Raji (cell line): ENCODE data around the gene LDLRAD3.

Source experiments
- POLR2A ChIP-seq: IDR thresholded peaks from 2 replicates; pipeline ENCODE4 v1.6.1; 2011; ENCODE audit warnings: low read depth, low read length, control low read depth; ENCODE audit not compliant: insufficient read depth

LDLRAD3 gene, protein sequence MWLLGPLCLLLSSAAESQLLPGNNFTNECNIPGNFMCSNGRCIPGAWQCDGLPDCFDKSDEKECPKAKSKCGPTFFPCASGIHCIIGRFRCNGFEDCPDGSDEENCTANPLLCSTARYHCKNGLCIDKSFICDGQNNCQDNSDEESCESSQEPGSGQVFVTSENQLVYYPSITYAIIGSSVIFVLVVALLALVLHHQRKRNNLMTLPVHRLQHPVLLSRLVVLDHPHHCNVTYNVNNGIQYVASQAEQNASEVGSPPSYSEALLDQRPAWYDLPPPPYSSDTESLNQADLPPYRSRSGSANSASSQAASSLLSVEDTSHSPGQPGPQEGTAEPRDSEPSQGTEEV

DNA sequence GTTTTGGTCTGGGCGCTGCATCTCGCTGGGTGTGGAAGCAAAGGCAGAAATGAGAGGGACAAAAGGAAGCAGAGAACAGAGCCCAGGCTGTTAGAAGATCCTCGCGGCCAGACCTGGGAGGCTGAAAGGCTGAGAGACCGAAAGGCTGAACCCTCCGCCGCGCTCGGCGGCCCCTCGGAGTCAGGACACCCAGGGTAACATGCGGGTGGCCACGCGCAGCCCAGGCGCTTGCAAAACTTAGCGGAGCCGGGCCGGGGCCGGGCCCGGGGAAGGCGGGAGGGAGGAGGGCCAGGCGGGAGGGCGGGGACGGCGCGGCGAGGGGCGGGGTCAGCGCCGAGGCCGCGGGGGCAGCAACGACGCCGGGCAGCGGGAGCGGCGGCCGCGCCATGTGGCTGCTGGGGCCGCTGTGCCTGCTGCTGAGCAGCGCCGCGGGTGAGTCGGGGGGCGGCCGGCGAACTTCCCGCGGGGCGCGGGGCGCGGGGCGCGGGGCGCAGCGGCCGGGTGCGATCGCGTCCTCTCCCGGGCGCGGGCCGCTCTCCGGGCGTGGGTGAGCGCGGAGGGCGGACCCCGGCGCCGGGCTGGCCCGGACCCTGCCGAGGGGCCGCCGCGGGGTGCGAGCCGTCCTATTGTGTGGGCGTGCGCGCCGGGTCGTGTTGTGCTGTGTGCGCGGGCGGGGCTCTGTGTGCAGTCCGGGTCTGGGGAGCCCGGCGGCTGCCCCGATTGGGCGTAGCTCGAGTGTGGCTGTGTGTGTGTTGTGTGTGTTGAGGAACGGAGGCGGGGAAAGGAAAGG is at the start of gene LDLRAD3:
Gene LDLRAD3 (plus strand): TSS at position 350 of the 790 bp plus-strand sequence. CDS start 37 bp downstream, at position 387.
- no peak for TF ChIP-seq POLR2A

DNA sequence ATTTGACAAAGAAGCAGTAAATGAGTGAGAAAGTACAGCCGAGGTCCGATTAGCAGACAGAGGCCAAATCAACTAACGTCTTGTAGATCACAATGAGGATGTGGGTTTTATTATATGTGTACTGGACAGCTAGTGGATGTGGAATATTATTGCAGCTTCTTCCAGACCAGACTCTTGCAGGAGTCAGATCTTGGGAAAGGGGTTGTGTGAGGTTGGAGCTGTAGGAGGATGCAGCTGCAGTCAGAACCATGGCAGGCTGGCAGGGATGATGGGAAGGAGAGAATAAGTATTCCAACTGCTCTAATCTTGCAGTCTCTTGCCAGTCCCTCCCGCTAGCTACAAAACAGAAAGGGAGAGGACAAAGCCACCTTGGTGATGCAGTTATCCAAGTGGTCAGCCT is 46.8 kb upstream of the LDLRAD3 start:
- no peak for TF ChIP-seq POLR2A

DNA sequence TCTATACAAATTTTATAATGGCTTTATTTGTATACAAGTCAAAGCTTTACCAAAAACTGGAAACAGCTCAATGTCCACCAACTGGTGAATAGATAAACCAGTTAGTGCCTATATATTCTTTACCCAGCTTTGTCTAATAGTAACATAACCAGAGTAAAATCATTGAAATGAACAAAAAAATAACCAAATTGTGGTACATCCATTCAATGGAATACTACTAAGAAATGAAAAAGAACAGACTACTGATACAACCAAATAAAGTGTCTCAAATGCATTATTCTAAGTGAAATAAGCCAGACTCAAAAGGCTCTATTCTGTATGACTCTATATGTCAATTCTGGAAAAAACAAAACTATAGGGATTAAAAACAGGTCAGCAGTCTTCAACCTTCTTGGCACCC is 40.9 kb upstream of the LDLRAD3 start:
- no peak for TF ChIP-seq POLR2A

DNA sequence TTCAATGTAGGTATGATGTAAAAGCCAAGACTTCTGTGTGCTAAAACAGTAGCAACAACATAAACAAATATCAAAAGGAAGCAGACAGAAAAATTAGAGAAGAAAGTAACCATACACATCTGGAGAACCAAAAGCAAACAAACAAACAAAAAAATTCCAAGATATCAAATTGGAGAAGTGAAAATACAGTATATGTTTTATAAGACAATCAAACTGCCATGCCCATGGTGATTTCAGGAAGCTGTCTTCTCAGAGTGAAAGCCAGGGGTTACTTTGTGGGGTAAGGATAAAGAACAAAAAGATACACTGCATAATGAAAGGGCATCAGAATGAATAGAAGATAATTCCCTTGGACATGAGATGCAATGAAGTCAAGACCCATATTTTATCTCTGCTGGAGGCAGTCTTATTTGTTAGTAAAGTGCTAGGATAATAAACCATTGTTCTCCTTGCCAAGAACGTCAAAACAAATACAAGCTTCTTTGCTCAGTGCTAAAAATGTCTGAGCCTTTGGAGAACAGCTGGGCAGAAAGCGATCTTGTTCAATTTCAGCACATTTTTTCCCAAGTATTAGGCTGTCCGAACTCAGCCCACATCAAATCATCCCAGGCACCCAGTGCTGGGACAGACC is 38.1 kb upstream of the LDLRAD3 start:
- TF ChIP-seq POLR2A, result no peak

DNA sequence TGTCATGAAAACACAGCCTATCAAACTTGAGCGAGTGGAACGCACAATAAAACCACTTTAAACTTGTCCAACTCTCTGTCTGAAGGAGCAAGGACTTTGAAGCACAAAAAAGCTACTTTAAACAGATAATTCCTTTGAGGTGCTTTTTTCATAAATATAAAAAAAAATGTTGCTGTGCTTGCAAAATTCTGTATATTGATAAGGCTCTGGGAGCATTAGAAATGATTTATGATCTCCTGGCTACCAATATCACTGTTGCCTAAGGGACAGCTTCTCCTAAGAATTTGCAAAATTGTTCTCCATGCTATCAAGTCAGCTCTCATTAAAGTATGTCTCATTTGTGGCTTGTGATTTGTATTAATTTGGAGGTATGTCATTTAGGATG is 37.6 kb upstream of the LDLRAD3 start:
- TF ChIP-seq POLR2A, result no peak

DNA sequence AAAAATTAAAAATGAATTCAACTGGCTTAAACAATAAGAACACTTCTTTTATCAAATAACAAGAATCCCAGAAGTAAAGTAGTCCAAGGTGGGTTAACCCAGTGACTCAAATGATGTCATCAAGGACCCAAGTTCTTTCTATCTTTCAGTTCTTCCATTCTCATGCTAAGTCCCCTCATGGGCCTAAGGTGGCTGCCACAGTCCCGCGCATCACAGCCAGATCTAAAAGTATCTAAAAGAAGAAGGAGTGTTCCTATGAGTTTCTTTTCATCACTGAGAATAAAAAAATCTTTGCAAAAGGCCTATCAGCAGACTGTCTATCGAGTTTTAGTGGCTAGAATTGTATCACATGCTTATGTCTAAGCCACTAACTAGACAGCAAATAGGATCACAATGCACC is 37.2 kb upstream of the LDLRAD3 start:
- no peak for TF ChIP-seq POLR2A

DNA sequence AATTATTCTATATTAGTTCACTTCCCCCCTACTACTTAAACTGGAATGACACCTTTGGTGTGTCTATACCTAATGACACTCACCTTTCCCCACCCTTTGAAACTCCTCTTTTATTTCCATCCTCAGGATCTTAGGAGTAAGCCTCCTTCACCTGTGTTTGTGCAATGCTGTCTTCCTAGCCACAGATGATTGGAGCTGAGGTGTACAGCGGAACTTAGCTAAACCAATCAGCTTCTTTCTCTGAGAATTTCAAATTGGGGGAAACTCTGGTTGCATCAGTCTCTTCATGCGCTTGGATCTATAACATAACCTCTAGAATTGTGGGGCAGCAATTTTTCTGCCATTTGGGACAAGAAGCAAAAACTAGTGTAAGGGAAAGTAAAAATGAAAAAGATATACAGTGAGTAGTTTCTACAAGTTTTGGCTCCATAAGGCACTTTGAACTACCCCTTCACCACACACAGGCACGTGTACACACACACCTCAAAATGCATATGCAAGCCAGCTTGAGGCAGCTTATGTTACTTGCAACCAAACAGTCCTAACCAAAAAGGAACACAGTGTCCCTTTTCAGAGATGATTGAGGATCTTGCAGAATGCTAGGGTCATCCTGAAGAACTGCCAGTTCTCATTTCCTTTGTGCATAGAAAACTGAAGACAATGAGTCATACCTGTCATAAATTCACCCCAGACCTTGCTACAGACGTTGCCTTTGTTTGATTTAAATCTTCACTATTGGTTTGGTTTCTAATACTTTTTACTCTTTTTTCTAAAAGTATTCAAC is 36.0 kb upstream of the LDLRAD3 start:
- no peak for TF ChIP-seq POLR2A

DNA sequence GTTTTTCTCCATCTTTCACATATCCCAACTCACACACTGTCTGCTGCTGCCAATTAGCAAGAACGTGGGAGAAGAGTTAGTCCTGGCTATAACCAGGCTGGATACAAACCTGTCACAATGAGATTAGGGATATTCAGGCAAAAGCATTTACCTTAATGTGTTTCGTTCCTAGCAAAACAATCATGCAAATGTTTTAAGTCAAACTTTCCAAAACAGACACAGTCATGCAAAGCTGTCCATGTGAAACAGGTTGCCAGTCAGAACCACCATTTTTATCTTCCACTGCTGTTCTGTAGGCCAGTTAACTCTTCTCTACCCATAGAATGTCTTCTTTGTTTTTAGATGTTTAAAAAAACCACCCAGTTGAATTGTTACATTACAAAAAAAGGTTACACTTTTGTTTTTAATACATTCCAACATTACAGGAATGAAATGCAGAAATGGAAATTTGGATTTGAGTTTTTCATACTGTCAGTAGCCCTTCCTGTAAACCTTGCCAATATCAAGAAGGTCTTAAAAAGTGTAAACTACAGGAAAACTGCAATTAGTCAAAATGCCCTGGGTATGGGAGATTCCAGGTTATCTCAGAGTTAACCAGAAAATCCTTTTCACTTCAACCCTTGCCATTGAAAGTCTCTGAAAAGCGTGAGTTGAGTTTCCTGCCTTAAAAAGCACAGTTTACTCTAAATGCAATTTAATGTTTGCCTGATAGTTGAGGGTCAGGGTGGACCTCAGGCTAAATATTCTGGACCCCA is 34.2 kb upstream of the LDLRAD3 start:
- no peak for TF ChIP-seq POLR2A

DNA sequence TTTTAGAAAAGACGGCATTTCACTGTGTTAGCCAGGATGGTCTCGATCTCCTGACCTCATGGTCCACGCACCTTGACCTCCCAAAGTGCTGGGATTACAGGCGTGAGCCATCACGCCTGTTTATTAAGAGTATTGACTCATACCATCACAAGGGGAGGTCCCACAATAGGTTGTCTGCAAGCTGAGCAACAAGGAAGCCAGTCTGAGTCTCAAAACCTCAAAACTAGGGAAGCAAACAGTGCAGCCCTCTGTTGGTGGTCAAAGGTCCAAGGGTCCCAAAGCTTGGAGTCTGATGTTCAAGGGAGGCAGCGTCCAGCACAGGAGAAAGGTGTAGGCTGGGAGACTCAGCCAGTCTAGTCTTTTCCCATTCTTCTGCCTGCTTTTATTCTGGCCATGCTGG is 32.8 kb upstream of the LDLRAD3 start:
- no peak for TF ChIP-seq POLR2A

DNA sequence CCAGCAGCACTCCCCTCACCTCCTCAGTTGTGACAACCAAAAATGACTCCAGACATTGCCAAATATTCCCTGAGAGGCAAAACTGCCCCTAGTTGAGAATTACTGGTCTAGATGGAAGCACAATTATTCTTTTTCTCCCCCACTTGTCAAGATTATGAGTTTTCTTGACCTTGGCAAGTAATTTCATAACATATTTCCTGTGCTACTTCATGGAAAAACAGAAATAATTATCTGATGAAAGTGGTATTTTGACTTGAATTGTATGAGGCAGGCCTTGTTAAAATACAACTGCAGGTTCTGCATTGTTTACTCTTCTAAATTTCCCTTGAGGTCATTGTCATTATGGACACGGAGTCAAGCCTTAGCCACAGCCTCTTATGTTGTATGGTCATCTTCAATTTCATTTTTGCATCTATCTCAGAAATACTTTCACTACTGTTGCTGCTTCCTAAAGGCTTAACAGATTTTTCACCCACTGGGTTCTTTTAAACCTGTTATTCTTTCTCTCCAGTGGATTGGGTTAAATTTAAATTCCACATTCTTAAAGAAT is 32.2 kb upstream of the LDLRAD3 start:
- TF ChIP-seq POLR2A, result no peak

DNA sequence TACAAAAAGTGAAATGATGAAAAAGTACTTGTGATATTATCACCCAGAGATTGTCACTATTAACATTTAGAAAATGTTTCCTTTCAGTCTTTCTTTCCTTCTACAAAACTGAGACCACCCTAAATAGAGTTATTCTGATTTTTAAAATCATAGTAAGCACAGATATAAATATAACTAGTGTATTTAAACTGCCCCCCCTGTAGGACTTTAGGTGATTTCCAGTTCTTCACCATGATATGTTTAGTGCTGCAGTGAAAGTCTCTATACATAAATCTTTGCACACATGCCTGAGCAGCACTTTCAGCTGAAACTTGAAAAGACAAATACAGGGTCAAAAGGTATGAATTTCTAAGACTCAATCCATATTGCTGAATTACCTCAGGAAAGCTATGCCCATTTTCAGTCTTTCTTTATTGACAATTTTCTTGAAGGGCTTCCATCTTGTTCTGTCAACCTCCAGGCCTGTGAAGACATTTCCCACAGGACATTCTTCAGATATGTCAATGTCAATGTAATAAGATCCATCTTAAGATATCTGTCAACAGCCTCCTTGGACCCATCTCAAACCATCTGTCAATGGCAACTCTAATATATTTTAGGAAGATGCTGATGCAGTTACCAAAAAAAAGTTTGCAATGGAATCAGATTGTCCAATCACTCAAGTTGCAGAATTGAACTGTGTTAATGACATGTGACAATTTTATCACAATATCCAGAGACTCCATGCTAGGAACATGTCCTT is 30.8 kb upstream of the LDLRAD3 start:
- TF ChIP-seq POLR2A, result no peak

DNA sequence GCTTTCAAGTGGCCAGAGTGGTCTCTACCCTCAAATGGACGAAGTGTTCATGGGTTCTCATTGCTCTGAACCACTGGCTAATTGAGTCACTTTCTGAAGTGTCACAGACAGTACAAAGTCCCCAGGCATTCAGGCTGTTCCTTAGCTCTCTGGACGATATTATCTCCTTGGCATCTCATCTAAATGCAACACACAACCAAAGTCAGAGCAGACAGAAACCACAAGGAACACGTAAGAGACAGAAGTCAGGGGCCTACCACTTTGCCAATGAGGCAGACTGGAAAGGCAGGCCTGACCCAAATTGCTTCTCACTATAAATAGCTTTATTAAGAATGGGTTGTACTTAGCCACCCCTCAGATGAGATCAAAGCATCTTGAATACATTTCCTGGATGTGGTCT is 29.0 kb upstream of the LDLRAD3 start:
- TF ChIP-seq POLR2A, result no peak

DNA sequence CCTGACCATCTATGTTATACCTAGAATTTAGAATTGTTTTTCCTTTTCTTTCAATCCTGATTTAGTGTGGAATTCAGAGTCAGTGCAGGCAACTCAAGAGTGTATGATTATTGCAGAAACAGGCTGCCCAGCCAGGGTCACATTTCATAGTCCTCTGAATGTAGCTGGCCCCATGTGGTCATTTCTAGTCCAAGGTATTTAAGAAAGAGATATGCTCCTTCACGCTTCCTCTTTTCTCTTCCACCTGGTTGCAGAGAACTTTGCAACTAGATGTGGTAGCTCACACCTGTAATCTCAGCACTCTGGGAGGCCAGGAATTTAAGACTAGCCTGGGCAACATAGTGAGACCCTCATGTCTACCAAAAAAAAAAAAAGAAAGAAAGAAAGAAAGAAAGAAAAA is 27.6 kb upstream of the LDLRAD3 start:
- no peak for TF ChIP-seq POLR2A
